GM23338 (cell line): ENCODE results near the gene LIPA. TPM values are rescaled to one million over a fixed set of nuclear protein-coding genes. Genes with fewer than 3 reads are reported as not detected.

Experiments used
- ATAC-seq: fragments of 200-7000 bp; cut with Tn5 transposase; 3 replicates; pipeline ENCODE4 v1.9.1; 2020
- DNase-seq: peaks from one replicate; pipeline ENCODE4 v3.0.0-alpha.2; 2015; ENCODE audit warnings: low spot score
- H2AFZ ChIP-seq: fragments of 200-600 bp; sonication (generic); 2 replicates; pipeline ENCODE4 v1.8.0; 2016; ENCODE audit warnings: antibody characterized with exemption, mild to moderate bottlenecking, moderate library complexity
- H3F3A ChIP-seq: fragments of 200-600 bp; sonication (generic); replicated peaks from 2 replicates; pipeline ENCODE4 v1.8.0; 2017; ENCODE audit warnings: antibody characterized with exemption, mixed run types, low read depth
- H3K27ac ChIP-seq: fragments of 200-600 bp; sonication (generic); 2 replicates; pipeline ENCODE4 v1.6.1; 2016; ENCODE audit warnings: low read depth
- H3K27me3 ChIP-seq: fragments of 200-600 bp; sonication (generic); 2 replicates; pipeline ENCODE4 v1.8.0; 2016; ENCODE audit warnings: mild to moderate bottlenecking, mixed run types, moderate library complexity; ENCODE audit not compliant: insufficient read depth
- H3K36me3 ChIP-seq: fragments of 200-600 bp; sonication (generic); 2 replicates; pipeline ENCODE4 v1.8.0; 2016; ENCODE audit warnings: mild to moderate bottlenecking; ENCODE audit not compliant: insufficient read depth
- H3K4me1 ChIP-seq: fragments of 200-600 bp; sonication (generic); 2 replicates; pipeline ENCODE4 v1.8.0; 2016; ENCODE audit warnings: mild to moderate bottlenecking, moderate library complexity; ENCODE audit not compliant: insufficient read depth
- H3K4me2 ChIP-seq: fragments of 200-600 bp; sonication (generic); 2 replicates; pipeline ENCODE4 v1.7.1; 2017; ENCODE audit warnings: mixed run types
- H3K4me3 ChIP-seq: fragments of 200-600 bp; sonication (generic); 2 replicates; pipeline ENCODE4 v1.6.1; 2016; ENCODE audit warnings: mixed run types
- H3K79me2 ChIP-seq: fragments of 200-600 bp; sonication (generic); replicated peaks from 2 replicates; pipeline ENCODE4 v1.8.0; 2017; ENCODE audit warnings: mild to moderate bottlenecking; ENCODE audit not compliant: insufficient read depth
- H3K9me2 ChIP-seq: fragments of 200-600 bp; sonication (generic); 2 replicates; pipeline ENCODE4 v1.8.0; 2017; ENCODE audit not compliant: insufficient read depth
- H4K20me1 ChIP-seq: fragments of 200-600 bp; sonication (generic); replicated peaks from 2 replicates; pipeline ENCODE4 v1.8.0; 2017; ENCODE audit warnings: mild to moderate bottlenecking; ENCODE audit not compliant: insufficient read depth
- H3K27ac Mint-ChIP-seq: 2 replicates; pipeline ENCODE4 v1.8.0; 2020; ENCODE audit warnings: inconsistent platforms, mild to moderate bottlenecking, moderate library complexity, mixed read lengths
- H3K27me3 Mint-ChIP-seq: 3 replicates; pipeline ENCODE4 v1.8.0; 2022; ENCODE audit warnings: low read depth, mild to moderate bottlenecking, moderate library complexity, mixed read lengths, inconsistent platforms; ENCODE audit not compliant: insufficient read depth, poor library complexity
- H3K36me3 Mint-ChIP-seq: 3 replicates; pipeline ENCODE4 v1.8.0; 2021; ENCODE audit warnings: low read depth, mild to moderate bottlenecking, inconsistent platforms, moderate library complexity, mixed read lengths
- H3K4me1 Mint-ChIP-seq: 3 replicates; pipeline ENCODE4 v1.8.0; 2020; ENCODE audit warnings: mild to moderate bottlenecking, inconsistent platforms, mixed read lengths
- H3K4me3 Mint-ChIP-seq: 3 replicates; pipeline ENCODE4 v1.8.0; 2021; ENCODE audit warnings: moderate library complexity, mild to moderate bottlenecking, inconsistent platforms, mixed read lengths
- H3K9me3 Mint-ChIP-seq: 3 replicates; pipeline ENCODE4 v1.8.0; 2020; ENCODE audit warnings: moderate library complexity, mild to moderate bottlenecking, inconsistent platforms, mixed read lengths
- CREB1 ChIP-seq: fragments of 250-450 bp; sonication (Bioruptor Pico); IDR thresholded peaks from 2 replicates; pipeline ENCODE4 v1.5.0; 2020; ENCODE audit warnings: low read depth, mild to moderate bottlenecking, moderate library complexity
- EZH2phosphoT487 ChIP-seq: fragments of 200-600 bp; sonication (generic); IDR thresholded peaks from one replicate; pipeline ENCODE4 v1.8.1; 2018; ENCODE audit warnings: antibody characterized with exemption; ENCODE audit not compliant: unreplicated experiment
- NANOG ChIP-seq: IDR thresholded peaks from 2 replicates; pipeline ENCODE4 v1.6.1; 2016; ENCODE audit warnings: antibody characterized with exemption, borderline replicate concordance
- POLR2AphosphoS5 ChIP-seq: IDR thresholded peaks from 2 replicates; pipeline ENCODE4 v1.6.1; 2016; ENCODE audit warnings: antibody characterized with exemption, low read depth
- STAT1 ChIP-seq: IDR thresholded peaks from one replicate; pipeline ENCODE4 v1.6.1; 2016; ENCODE audit warnings: antibody characterized with exemption; ENCODE audit not compliant: unreplicated experiment
- ZNF114 ChIP-seq: fragments of 250-450 bp; sonication (Bioruptor Pico); IDR thresholded peaks from 2 replicates; pipeline ENCODE4 v1.5.0; 2020; ENCODE audit warnings: mild to moderate bottlenecking, moderate library complexity
- polyA plus RNA-seq: library from polyadenylated mRNA; unstranded; fragments of >200 nt; fragmentation: Nextera tagmentation; extraction: Ambion mirVana; gene quantifications from 2 replicates; pipeline ENCODE4 v1.2.1, GENCODE V29; 2016
- total RNA-seq: library from RNA; depleted of rRNA; stranded (reverse); fragments of >200 nt; shearing (Covaris generic); gene quantifications from 2 replicates; pipeline ENCODE4 v1.2.3, GENCODE V29; 2014
- TF ChIP-seq, protein P1 (sequence below), 2 experiments: fragments of 200-600 bp in 1 of 2; sonication (generic) in 1 of 2; conservative IDR thresholded peaks; 2 replicates each; pipeline versions ENCODE4 v1.5.1 to v1.6.1; 2016 to 2017; ENCODE audit warnings: antibody characterized with exemption in 2 of 2, low read depth in 2 of 2, mild to moderate bottlenecking in 2 of 2, moderate library complexity in 1 of 2
- TF ChIP-seq, protein P2 (sequence below): IDR thresholded peaks from one replicate; pipeline ENCODE4 v1.6.1; 2018; ENCODE audit warnings: antibody characterized with exemption; ENCODE audit not compliant: unreplicated experiment
- TF ChIP-seq, protein P3 (sequence below): IDR thresholded peaks from 2 replicates; pipeline ENCODE4 v1.6.1; 2016; ENCODE audit warnings: antibody characterized with exemption

The LIPA gene
- total and polyA plus RNA-seq, 2 experiments from 2014 or later, result 37.8 to 86.3 TPM

DNA sequence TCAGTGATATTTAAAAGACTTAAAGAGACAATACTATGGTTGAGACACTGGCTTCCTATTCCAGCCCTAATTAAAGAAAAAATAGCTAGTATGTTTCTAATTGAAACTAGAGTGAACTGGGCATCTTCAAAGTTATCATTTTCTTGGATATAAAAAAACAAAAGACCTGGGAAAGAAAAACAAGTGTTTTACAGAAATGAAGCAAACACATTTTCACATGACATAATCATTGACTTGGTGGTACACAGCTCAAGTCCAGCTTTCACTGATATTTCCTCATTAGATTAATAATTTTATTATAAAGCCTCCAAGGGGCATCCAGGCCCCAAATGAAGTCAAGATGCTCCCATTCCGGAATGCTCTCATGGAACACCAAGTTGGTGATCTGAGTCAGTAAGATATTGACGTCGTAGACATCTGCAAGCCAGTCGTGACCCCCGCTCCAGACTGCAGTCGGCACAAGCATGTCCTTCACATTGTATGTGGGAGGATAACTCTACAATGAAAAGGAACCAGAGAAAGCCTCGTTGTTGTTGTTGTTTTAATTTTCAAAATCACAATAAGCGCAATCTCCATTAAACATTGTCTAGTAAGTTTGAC is 36.9 kb downstream of the LIPA start:
- DNase-seq, result no peak
- ATAC-seq, result no peak
- Histone ChIP-seq H3K27me3 (peaks cover 8% of the 10 kb centered on the region), H3K27ac (no peak overlapping the region), H2AFZ (no peak overlapping the region), H4K20me1 (no peaks in the 10 kb centered on the region), H3K4me3 (no peak overlapping the region), H3K79me2 (no peaks in the 10 kb centered on the region), H3F3A (no peaks in the 10 kb centered on the region), H3K9me2 (no peaks in the 10 kb centered on the region), H3K36me3 (no peaks in the 10 kb centered on the region), H3K4me1 (no peaks in the 10 kb centered on the region), H3K4me2 (no peak overlapping the region)
- Mint-ChIP-seq H3K27me3 (peaks cover 10% of the 10 kb centered on the region), H3K36me3 (no peaks in the 10 kb centered on the region), H3K27ac (no peak overlapping the region), H3K4me3 (no peak overlapping the region), H3K4me1 (peaks cover 6% of the 10 kb centered on the region; the same call in 2 of the 3 replicates), H3K9me3 (no peaks in the 10 kb centered on the region; the same call in 2 of the 3 replicates)
- TF ChIP-seq NANOG, result no peak
- TF ChIP-seq, protein P1, sequence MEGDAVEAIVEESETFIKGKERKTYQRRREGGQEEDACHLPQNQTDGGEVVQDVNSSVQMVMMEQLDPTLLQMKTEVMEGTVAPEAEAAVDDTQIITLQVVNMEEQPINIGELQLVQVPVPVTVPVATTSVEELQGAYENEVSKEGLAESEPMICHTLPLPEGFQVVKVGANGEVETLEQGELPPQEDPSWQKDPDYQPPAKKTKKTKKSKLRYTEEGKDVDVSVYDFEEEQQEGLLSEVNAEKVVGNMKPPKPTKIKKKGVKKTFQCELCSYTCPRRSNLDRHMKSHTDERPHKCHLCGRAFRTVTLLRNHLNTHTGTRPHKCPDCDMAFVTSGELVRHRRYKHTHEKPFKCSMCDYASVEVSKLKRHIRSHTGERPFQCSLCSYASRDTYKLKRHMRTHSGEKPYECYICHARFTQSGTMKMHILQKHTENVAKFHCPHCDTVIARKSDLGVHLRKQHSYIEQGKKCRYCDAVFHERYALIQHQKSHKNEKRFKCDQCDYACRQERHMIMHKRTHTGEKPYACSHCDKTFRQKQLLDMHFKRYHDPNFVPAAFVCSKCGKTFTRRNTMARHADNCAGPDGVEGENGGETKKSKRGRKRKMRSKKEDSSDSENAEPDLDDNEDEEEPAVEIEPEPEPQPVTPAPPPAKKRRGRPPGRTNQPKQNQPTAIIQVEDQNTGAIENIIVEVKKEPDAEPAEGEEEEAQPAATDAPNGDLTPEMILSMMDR (conservative IDR thresholded peaks at IDR 0.05; ENCODE audit: low read depth in 2 of 2), result no peak
- no peak for TF ChIP-seq ZNF114
- no peak for TF ChIP-seq STAT1
- no peak for TF ChIP-seq POLR2AphosphoS5
- no peak for TF ChIP-seq CREB1 (CRISPR knock-in tag)
- no peak for TF ChIP-seq EZH2phosphoT487
- TF ChIP-seq, protein P2, sequence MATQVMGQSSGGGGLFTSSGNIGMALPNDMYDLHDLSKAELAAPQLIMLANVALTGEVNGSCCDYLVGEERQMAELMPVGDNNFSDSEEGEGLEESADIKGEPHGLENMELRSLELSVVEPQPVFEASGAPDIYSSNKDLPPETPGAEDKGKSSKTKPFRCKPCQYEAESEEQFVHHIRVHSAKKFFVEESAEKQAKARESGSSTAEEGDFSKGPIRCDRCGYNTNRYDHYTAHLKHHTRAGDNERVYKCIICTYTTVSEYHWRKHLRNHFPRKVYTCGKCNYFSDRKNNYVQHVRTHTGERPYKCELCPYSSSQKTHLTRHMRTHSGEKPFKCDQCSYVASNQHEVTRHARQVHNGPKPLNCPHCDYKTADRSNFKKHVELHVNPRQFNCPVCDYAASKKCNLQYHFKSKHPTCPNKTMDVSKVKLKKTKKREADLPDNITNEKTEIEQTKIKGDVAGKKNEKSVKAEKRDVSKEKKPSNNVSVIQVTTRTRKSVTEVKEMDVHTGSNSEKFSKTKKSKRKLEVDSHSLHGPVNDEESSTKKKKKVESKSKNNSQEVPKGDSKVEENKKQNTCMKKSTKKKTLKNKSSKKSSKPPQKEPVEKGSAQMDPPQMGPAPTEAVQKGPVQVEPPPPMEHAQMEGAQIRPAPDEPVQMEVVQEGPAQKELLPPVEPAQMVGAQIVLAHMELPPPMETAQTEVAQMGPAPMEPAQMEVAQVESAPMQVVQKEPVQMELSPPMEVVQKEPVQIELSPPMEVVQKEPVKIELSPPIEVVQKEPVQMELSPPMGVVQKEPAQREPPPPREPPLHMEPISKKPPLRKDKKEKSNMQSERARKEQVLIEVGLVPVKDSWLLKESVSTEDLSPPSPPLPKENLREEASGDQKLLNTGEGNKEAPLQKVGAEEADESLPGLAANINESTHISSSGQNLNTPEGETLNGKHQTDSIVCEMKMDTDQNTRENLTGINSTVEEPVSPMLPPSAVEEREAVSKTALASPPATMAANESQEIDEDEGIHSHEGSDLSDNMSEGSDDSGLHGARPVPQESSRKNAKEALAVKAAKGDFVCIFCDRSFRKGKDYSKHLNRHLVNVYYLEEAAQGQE, result no peak
- TF ChIP-seq, protein P3, sequence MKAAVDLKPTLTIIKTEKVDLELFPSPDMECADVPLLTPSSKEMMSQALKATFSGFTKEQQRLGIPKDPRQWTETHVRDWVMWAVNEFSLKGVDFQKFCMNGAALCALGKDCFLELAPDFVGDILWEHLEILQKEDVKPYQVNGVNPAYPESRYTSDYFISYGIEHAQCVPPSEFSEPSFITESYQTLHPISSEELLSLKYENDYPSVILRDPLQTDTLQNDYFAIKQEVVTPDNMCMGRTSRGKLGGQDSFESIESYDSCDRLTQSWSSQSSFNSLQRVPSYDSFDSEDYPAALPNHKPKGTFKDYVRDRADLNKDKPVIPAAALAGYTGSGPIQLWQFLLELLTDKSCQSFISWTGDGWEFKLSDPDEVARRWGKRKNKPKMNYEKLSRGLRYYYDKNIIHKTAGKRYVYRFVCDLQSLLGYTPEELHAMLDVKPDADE, result no peak
